Panc1 (cell line): ENCODE measurements around the gene IP6K1.

Experiments
- POLR2AphosphoS5 ChIP-seq: IDR thresholded peaks from 2 replicates; pipeline ENCODE4 v1.6.1; 2012; ENCODE audit warnings: mild to moderate bottlenecking, low read depth, low read length, moderate library complexity
- TCF7L2 ChIP-seq: IDR thresholded peaks from 2 replicates; pipeline ENCODE4 v1.6.1; 2011; ENCODE audit warnings: mild to moderate bottlenecking, low read depth, low read length, inconsistent platforms
- TF ChIP-seq, protein P1 (sequence below): fragments of 450-650 bp; IDR thresholded peaks from 2 replicates; pipeline ENCODE4 v1.5.1; 2017; ENCODE audit warnings: mild to moderate bottlenecking

DNA sequence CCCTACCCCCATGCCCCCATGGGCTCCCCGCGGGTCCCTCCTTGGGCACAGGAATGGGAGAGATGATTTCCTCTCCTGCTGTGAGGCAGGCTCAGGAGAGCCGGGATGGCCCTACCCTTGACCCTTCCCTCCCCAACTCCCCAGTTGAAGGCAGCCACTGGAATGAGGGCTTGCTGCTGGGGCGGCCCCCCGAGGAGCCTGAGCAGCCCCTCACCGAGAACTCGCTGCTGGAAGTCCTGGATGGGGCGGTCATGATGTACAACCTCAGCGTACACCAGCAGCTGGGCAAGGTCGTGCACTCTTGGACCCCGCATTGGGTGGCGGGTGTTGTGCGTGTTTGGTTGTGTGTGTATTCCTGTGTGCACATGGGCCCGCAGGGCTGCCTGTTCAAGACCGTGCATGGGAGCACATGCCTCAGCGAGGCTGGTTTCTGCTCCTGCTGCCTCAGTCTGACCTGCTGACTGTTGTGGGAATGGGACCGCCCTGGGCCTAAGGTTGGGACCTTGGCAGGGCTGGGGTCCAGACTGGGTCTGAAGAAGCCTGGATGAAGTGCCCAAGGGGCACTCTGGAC is 80.9 kb downstream of the IP6K1 start:
- TF ChIP-seq, protein P1, sequence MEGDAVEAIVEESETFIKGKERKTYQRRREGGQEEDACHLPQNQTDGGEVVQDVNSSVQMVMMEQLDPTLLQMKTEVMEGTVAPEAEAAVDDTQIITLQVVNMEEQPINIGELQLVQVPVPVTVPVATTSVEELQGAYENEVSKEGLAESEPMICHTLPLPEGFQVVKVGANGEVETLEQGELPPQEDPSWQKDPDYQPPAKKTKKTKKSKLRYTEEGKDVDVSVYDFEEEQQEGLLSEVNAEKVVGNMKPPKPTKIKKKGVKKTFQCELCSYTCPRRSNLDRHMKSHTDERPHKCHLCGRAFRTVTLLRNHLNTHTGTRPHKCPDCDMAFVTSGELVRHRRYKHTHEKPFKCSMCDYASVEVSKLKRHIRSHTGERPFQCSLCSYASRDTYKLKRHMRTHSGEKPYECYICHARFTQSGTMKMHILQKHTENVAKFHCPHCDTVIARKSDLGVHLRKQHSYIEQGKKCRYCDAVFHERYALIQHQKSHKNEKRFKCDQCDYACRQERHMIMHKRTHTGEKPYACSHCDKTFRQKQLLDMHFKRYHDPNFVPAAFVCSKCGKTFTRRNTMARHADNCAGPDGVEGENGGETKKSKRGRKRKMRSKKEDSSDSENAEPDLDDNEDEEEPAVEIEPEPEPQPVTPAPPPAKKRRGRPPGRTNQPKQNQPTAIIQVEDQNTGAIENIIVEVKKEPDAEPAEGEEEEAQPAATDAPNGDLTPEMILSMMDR: no peak
- TF ChIP-seq POLR2AphosphoS5 (no peak), TCF7L2 (no peak)
